Suppressor macrophage (primary cell): Measurements from ENCODE around the gene TAF1D.
"Not testable (repeated sequence)": the region's sequence is repeated elsewhere in the genome, so short reads cannot be mapped to it uniquely, and the experiment has no call there.

Experiments used
- DNase-seq, 4 experiments: peaks; one replicate each; pipeline ENCODE4 v3.0.0-alpha.2; 2020 to 2022
- total RNA-seq, 17 experiments: gene quantifications; one replicate each; lab custom pipeline; 2026; ENCODE audit warnings: mixed read lengths in 6 of 17, inconsistent platforms in 3 of 17; lab: John Stamatoyannopoulos, UW

TAF1D gene
- 20.5 to 76.2 (median 46.1) reads per million in 17 experiments for total RNA-seq

GRCh38 chr11:93741094-93741881 lies at the start of gene TAF1D, which contains the start of gene C11orf54:
TSS of gene TAF1D (minus strand) at chr11:93741495. CDS start at chr11:93739304, 2,191 bp downstream.
TSS of gene C11orf54 (plus strand) at chr11:93741672. CDS start at chr11:93747394, 5,722 bp downstream.
- DNase-seq = peak; percentile 98 to 100 (median 98)

- DNase-seq = peak in 1 of 4 experiments; percentile 1
These were observed 43.7 kb upstream of the TAF1D start for GRCh38 chr11:93784935-93785360.

GRCh38 chr11:93784145-93784934 lies 43.0 kb upstream of the TAF1D start, which contains the start of gene MED17:
TSS of gene MED17 (plus strand) at chr11:93784282. CDS start at chr11:93784514, 232 bp downstream.
- DNase-seq = peak; percentile 92 to 95 (median 94)

- DNase-seq = no peak
These were observed 42.5 kb upstream of the TAF1D start for GRCh38 chr11:93783765-93784144.

GRCh38 chr11:93783362-93783761 lies 42.1 kb upstream of the TAF1D start:
- DNase-seq = no peak

- peak; percentile 18 to 30 (median 26) for DNase-seq
These were observed 34.0 kb upstream of the TAF1D start for GRCh38 chr11:93775289-93775688.

- peak; percentile 37 to 65 (median 59) for DNase-seq
These were observed 33.3 kb upstream of the TAF1D start for GRCh38 chr11:93774560-93774959.

- no peak for DNase-seq
These were observed 32.4 kb upstream of the TAF1D start for GRCh38 chr11:93773601-93774200.

- DNase-seq = no peak
These were observed 31.8 kb upstream of the TAF1D start for GRCh38 chr11:93773045-93773477.

- DNase-seq = no peak
These were observed 30.8 kb upstream of the TAF1D start for GRCh38 chr11:93772123-93772522.

- no peak for DNase-seq
These were observed 28.9 kb upstream of the TAF1D start for GRCh38 chr11:93770160-93770559.

GRCh38 chr11:93767018-93767417 lies 25.7 kb upstream of the TAF1D start:
- DNase-seq = no peak

GRCh38 chr11:93766504-93766903 lies 25.2 kb upstream of the TAF1D start:
- DNase-seq = no peak

GRCh38 chr11:93765551-93765950 lies 24.3 kb upstream of the TAF1D start:
- no peak for DNase-seq

GRCh38 chr11:93761910-93762309 lies 20.6 kb upstream of the TAF1D start:
- no peak for DNase-seq

- DNase-seq = not testable (repeated sequence)
These were observed 17.8 kb upstream of the TAF1D start for GRCh38 chr11:93759123-93759522.

- DNase-seq = no peak
These were observed 16.9 kb upstream of the TAF1D start for GRCh38 chr11:93757924-93758865.

GRCh38 chr11:93757301-93757700 lies 16.0 kb upstream of the TAF1D start:
- DNase-seq = no peak

GRCh38 chr11:93756748-93757147 lies 15.5 kb upstream of the TAF1D start:
- no peak for DNase-seq

GRCh38 chr11:93753241-93753640 lies 11.9 kb upstream of the TAF1D start:
- DNase-seq = no peak

GRCh38 chr11:93751001-93751400 lies 9.7 kb upstream of the TAF1D start:
- DNase-seq = no peak

GRCh38 chr11:93747122-93747521 lies 5.8 kb upstream of the TAF1D start:
- no peak for DNase-seq
